Measurements from ENCODE around the gene ALAS1.

The ALAS1 gene

DNA sequence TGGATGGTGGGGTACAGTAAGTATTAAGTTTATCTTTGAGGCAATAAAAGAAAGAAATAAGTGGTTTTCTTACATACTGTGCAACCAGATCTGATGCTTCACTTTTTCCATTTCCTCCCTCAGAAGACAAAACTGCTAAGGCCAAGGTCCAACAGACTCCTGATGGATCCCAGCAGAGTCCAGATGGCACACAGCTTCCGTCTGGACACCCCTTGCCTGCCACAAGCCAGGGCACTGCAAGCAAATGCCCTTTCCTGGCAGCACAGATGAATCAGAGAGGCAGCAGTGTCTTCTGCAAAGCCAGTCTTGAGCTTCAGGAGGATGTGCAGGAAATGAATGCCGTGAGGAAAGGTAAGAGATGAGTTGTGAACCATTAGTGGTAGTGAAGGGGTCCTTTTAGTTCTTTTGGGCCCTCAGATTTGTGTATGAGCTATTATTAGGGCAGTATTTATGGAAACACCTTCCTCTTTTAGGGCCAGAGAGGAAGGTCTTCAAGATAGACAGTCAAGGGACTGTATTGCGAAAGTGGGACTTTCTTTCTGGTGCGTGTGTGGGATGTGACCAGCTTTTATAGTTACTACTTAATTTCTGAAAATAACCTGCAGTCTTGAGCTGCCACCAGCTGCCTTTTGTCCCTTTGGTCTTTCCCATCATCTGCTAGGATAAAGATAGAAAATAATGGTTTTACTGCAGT is 4.6 kb downstream of the ALAS1 start:
- DNase-seq: no peak

DNA sequence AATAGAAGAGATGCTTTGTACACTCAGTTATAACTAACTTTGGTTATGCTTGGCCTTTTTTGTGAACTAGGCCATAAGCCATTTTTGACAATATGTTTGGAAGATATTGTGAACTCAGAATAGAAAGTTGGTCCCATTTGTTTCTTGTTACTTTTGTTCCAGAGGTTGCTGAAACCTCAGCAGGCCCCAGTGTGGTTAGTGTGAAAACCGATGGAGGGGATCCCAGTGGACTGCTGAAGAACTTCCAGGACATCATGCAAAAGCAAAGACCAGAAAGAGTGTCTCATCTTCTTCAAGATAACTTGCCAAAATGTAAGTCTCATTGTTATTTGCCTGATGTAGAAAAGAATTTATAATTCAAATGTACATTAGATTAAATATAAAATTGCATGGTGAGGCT is 5.7 kb downstream of the ALAS1 start:
- no peak for DNase-seq

DNA sequence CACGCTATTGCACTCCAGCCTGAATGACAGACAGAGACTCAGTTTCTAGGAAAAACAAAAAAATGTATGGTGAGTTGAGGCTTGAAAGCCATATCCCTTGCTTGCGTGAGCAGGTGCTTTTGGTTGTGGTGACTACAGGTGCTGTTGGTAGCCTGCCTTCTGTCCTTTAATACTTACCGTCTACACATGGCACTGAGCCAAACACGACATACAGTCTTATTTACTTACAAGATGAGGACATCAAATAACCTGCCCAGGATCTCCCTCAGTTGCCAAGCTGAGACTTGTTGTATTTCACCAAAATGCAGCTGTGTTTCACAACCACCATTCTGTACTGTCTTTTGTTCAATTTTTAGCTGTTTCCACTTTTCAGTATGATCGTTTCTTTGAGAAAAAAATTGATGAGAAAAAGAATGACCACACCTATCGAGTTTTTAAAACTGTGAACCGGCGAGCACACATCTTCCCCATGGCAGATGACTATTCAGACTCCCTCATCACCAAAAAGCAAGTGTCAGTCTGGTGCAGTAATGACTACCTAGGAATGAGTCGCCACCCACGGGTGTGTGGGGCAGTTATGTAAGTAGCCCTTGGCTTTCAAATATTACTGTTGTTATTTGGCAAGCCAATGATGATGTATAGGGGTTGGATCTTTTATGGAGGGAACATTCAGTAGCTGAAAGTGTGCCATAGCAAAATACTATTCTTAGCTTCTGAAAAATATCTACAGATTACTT is 6.5 kb downstream of the ALAS1 start:
- DNase-seq: peak; percentile 91

DNA sequence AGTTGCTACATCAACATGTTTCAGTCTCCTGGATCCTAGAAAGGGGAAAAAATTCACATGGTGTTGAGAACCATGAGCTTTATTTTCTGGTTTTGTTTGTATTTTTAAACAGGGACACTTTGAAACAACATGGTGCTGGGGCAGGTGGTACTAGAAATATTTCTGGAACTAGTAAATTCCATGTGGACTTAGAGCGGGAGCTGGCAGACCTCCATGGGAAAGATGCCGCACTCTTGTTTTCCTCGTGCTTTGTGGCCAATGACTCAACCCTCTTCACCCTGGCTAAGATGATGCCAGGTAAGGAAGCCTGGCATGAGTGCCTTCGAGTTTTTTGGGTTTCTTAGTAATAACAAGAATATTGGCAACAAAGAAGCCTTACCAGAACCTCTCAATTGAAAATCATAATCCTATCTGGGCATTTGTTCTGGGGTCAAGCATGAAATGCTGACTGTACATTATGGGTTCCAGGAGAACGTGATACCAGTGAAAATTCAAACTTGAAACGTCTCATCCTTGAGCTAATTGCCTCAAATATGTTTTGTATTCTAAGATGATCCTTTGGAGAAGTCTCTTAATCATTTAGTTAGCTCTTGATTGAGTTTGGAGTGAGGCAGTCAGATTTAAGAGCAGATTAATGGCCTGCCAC is 7.9 kb downstream of the ALAS1 start:
- DNase-seq: no peak

DNA sequence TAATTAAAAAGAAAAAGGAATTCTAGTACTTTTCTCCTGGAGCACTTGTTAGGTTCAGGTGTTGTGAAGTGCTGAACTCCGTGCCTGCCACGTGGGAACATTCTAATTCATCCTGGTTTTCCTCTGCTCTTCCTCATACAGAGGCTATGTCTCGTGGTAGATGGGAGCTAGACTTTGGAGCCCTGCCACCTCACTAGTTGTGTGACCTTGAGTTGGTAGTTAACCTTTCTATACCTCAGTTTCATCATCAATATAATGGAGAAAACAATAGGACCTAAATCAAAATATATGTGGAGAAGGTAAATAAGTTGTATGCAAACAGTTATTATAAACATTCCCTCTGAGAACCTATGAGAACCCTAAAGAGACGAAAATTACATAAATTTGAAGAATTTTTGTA is 10.6 kb downstream of the ALAS1 start:
- no peak for DNase-seq

DNA sequence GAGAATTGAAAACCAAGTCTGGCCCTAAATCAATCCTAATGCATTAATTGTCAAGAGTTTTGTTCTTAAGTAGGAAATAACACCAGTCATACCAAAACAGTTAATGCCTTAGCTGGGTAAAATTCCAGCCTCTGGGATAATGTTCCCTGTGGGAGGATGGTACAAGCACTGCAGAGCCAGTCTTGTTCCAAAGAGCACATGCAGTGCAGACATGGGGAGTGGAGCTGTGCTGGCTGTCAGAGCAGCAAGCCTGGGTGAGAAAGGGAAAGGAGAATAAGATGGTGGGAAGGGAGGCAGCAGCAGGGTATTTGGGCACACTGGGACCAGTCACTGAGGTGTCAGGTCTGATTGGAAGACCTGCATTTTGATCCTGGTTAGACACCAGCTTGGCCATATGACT is 12.1 kb downstream of the ALAS1 start:
- no peak for DNase-seq

DNA sequence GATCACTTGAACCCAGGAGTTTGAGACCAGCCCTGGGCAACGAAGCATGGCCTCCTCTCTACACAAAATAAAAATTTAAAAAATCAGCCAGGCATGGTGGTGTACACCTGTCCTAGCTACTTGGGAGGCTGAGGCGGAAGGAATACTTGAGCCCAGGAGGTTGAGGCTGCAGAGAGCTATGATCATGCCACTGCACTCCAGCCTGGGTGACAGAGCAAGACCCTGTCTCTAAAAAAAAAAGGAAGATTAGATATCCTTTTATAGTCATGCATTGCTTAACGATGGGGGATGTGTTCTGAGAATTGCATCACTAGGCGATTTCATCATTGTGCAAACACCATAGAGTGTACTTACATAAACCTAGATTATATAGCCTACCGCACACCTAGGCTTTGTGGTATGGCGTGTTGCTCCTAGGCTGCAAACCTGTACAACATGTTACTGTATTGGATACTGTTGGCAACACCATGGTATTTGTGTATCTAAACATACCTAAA is 12.6 kb downstream of the ALAS1 start:
- DNase-seq: peak; percentile 73

DNA sequence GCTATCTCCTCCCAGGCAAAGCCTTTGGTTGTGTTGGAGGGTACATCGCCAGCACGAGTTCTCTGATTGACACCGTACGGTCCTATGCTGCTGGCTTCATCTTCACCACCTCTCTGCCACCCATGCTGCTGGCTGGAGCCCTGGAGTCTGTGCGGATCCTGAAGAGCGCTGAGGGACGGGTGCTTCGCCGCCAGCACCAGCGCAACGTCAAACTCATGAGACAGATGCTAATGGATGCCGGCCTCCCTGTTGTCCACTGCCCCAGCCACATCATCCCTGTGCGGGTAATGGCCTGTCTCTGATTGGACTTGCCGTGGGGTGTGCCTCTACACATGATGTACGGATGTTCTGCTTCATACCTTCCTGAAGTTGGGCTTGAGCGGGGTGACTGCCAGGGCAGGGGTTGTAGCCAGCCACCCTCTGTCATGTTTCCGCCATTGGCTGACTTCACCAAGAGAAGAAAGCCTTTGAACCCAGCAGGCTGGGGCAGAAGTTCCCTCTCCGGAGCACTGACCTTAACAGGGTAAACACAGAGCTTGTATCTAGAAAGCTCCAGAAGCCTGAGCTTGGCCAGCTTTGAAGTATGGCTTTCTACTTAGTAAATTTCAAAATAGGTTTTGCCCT is 13.4 kb downstream of the ALAS1 start:
- DNase-seq: no peak

DNA sequence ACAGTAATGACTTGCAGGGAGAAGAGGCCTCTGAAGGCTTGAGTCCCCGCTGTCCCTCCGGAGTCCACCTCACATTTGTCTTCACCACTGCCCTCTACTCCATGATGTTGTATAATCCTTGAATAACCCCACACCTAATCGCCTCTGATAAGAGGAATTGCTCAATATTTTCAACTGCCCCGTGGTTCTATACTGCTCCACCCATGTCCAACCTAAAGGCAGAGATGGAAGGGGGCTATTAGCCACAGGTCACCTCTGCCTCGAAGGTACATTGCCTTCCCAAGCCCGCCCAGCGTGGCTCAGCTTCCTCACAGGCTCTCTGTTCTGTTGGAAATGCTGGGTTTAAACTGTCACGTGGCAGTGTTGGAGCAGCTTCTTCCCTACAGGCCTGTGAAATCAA is 15.0 kb downstream of the ALAS1 start:
- no peak for DNase-seq

DNA sequence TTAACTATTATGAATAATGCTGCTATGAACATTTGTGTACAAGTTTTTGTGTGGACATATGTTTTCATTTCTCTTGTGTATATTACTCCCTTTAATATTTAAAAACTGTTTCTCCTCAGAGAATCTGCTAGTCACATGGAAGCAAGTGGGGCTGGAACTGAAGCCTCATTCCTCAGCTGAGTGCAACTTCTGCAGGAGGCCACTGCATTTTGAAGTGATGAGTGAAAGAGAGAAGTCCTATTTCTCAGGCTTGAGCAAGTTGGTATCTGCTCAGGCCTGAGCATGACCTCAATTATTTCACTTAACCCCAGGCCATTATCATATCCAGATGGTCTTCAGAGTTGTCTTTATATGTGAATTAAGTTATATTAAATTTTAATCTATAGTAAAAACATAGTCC is 15.9 kb downstream of the ALAS1 start:
- DNase-seq: no peak

DNA sequence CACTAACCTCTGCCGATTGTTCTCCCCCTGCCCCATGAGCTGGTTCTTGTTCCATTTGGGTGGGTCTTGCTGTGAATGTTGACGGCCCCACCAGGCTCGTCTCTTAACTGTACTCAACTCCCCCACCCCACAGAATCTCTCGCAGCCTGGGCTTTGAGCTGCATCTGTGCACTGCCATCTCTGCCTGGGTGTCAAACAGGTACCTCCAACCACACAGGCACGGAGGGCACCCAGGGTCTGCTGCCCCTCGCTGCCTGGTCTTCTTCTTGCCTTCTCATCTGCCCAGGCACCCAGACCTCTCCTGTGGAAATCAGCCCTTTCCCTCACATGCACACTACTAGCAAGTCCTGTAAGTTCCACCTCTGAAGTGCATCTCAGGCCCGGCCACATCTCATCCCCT is 17.4 kb downstream of the ALAS1 start:
- no peak for DNase-seq

DNA sequence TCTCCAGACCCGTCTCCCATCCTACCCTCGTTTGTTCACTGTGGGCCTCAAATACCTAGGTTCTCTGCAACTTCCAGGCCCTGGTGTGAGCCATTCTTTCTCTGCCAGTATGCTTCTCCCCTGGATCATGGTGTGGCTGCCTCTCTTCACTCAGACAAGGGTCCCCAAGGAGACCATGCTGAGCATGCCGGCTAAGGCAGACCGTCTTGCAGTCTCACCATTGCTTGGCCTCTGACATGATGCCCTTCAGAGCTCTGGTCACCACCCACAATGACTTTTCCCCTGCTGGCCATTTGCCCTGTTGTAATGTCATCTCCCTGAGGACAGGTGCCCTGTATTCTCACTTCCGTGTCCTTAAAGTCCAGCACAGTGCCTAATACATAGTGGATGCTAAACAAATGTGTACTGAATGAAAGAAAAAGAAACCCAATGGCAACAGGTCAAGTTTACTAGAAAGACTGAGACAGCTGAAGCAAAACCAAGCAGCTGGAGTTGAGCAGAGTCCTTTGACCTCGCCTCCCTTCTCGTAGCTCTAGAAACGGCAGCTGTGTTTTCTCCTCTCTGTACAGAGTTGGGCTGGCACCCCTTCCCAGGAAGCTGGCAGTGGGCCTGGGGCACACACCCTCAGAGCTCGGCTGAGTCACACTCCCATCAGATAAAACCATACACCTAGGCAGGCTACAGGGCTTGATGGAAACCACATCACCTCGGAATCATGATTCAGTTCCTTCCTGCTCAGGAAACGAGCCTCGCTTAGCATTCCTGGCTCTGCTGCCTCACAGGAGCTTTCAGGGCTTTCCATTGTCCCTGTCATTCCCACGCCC is 18.8 kb downstream of the ALAS1 start:
- DNase-seq: peak; percentile 71

DNA sequence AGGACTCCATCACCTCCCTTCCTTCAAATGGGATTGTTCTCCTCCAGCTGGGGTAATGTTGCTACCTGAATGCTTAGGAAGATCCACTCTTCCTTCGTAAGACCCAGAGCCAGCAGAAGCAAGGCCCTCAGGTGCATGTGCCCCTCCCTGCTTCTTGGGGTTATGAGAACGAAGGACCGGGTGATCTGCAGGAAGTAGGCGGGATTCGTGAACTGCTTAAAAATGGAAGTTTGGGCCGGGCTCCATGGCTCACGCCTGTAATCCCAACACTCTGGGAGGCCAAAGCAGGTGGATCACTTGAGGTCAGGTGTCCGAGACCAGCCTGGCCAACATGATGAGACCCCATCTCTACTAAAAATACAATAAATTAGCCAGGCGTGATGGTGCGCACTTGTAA is 19.4 kb downstream of the ALAS1 start:
- DNase-seq: no peak

DNA sequence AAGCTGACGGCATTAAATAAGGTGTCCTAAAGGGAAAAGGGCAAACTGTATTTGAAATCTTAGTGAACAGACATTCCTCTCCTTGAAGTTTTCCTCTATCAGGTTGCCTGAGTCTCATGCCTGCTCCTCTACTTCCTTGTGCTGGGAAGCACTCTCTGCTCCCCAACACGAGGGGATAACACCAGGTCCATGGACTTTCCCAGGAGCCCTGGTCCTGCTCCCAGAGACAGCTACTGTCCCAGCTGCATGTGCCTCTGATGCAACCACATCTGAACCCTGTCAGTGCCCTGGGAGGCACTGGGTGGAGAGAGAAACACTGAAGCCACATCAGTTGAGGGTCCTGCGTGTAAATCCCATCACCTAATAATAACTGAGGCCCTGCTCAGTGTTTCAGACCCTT is 20.1 kb downstream of the ALAS1 start:
- DNase-seq: no peak

DNA sequence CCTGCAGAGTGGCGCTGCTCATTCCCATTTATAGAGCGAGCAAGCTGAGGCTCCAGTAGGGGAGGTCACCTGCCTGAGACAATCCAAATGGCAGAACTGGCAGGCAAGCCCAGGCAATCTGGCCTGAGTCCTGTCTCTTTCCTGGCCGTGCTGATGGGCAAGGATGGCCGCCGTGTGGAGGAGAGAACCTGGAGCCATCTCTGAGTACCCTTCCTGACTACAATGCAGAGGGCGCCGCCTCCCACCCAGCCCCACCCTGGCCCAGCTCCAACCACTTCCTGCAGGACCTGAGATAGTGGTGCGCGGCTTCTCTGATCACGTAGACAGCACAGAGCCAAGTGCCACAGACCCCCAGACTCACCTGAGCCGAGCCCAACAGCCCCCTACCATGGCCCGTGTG is 20.5 kb downstream of the ALAS1 start:
- no peak for DNase-seq

DNA sequence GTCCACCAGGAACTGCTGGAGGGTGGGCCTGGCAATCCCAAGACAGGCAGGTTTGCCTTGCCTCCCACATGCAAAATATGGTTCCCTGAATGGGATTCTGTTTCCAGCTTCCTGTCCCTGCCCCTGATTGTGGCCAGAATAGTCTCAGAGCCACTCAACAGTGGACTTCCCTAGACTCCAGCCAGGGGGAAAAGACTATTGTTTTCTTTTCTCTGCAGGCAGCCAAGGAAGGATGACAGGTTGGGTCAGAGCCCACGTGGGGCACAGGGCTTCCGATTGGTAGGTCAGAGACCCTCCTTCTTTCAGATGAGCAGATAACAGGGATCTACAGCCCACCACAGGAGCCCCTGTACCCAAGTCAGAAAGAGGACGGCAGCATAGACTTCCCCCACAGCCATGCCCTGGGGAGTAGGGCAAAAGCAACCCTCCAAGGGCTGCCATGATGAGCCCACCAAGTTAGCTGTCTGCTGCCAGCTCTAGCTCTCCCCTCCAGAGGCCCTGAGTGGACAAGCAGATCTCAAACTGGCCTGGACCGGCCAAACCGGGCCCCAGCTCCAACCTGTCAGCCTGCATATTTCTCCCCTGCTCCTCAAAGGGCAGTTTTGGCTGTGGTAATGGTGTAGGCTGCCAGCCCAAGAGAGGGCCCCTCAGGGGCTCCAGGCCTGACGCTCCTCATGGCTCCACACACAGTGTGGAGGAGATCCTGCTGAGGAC is 21.1 kb downstream of the ALAS1 start:
- no peak for DNase-seq

DNA sequence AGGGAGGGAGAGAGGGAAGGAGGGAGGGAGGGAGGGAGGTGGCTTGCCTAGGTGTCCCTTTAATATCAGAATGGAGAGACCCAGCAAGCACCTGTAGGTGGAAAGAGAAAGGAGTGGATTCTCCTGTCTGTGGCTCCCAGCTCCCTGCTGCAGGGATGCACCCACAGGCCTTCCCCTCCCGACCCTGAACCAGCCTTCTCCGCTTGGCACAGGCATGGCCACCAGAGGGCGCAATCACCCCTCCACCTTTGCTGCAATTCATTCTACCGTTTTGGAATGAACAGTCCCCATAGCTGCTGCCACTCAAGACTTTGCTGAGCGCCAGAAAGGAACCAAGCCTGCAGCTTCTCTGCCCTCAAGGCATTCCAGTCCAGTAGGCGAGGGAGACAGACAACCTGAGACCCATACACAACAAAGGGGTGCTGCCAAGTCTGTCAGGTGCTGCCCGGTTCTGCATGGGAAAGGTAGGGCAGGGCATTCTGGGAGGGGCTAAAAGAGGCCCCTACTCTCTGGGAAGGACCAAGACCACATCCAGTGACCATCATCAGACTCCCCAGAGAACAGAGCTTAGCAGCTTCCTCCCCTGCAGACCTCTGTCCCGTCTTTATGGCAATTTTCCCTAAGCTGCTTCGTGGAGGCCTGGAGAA is 22.5 kb downstream of the ALAS1 start:
- DNase-seq: peak; percentile 73

DNA sequence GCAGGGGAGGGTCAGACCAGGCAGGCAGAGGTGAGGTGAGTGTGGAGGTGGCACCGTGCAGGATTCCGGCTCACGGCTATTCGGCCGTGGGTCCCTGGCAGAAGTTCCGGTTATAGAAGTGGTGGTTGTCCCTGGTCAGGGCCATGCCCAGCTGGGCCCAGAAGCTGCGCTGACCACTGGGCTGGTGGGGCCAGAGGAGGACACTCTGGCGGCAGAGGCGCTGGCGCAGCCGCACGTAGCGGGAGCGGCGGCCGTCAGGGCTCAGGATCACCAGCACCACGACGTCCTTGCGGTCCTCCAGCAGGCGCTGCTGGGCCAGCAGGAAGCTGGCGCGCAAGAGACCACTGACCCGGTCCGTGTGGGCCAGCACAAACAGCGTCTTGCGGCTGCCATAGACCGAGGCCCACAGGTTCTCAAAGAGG is 23.2 kb downstream of the ALAS1 start:
- DNase-seq: no peak

DNA sequence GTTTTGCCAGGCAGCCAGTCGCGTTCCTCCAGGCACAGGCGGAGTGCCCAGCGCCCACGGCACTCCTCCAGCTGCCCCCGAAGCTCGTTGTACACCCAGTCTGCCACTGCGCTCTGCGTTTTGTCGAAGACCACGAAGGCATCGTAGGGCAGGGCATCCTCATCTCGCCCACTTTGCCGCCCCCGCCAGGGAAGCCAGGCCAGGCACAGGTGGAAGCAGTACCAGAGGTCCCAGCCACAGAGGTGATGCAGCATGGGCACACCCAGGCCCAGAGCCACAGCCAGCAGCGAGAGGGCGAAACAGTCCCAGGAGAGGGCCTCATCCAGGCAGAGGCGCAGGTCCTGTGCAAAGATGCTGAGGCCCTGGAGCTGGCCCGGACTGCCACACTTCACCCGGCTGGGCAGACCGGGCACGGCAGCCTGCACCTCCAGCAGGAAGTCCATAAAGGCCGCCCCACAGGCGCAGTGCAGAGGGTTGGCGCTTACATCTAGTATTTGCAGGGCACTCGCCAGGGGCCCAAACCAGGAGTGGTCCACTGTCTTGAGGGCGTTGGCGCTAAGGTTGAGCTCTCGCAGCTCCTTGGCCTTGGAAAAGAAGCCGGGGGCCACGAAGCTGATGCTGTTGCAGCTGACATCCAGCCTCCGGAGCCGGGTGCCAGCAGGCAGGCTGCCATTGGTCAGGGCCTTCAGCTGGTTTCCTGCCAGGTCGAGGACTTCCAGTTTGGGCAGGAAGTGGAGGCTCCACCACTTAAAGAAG is 23.8 kb downstream of the ALAS1 start:
- no peak for DNase-seq

DNA sequence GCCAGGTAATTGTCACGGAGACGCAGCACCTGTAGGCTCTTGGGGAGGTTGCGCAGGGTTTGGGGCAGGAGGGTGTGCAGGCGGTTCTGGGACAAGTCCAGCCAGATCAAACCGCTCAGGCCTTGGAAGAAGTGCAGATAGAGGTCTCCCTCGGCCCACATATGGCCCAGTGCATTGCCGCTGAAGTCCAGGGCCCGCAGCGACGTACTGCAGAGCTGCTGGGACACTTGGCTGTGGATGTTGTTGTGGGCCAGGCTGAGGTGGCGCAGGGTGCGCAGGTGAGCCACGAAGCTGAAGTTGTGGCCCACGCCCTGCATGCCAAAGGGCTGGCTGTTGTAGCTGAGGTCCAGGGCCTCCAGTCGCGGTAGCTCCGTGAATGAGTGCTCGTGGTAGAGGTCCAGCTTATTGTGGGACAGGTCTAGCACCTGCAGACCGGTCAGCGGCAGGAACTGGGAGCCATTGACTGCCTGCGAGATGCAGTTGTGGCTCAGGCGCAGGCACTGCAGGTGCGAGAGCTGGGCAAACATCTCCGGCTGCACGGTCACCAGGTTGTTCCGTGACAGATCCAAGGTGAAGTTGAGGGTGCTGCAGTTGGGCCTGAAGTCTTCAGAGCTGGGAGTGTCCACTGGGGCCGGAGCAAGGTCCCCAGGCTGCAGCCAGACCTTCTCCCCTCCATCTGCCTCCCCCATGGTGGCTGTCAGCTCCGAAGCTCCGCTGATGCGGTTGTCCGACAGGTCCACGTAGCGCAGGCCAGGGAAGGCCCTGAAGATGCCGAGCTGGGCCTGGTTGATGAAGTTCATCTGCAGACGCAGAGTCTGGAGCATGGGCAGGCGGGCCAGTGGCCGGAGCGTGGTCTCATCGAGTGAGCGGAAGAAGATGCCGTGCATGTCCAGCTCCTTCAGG is 24.6 kb downstream of the ALAS1 start:
- no peak for DNase-seq

All from DMS53 (cell line).